ENCODE data around the gene PCLAF.
A peak's percentile ranks its signal among the peaks of the same experiment; 100 is the strongest.

Gene PCLAF

GRCh38 chr15:64344651-64345294 is 36.5 kb downstream of the PCLAF start:
- peak overlapping the region; percentile 56 for H3K4me2 ChIP-seq (ENCODE audit: low read depth, low read length, poor library complexity, severe bottlenecking)
- H3K79me2 ChIP-seq (ENCODE audit: insufficient read depth, low read length): peaks cover 93% of the 10 kb centered on the region
- H3K36me3 ChIP-seq (ENCODE audit: insufficient read depth, low read length): peaks cover 22% of the 10 kb centered on the region; the same call in 1 of the 2 replicates

DNA sequence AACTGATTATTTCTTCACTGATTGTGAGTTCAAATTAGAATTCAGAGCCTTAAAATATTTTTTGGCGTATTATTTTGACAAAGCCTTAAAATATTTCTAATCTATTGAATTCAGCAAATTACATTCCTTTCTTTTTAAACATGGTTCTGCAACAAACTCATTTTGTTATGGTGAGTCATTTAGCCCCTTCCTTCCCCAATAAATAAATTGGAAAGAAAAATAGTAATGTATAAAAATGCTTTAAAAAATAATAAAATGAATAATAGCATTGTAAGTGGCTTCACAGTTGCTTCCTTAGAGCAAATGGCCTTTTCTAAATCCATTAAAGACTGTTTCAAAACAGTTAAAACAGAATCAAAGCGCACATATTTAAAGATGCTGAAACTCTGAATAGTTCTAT is 37.4 kb downstream of the PCLAF start:
- Histone ChIP-seq H3K36me3 (ENCODE audit: insufficient read depth, low read length) (peaks cover 26% of the 10 kb centered on the region; the same call in 1 of the 2 replicates), H3K4me1 (ENCODE audit: insufficient read depth, low read length, poor library complexity, severe bottlenecking) (peaks cover 52% of the 10 kb centered on the region), H3F3A (ENCODE audit: low read depth) (no peaks in the 10 kb centered on the region), H3K79me2 (ENCODE audit: insufficient read depth, low read length) (peaks cover 93% of the 10 kb centered on the region), H3K4me2 (ENCODE audit: low read depth, low read length, poor library complexity, severe bottlenecking) (peak overlapping the region; percentile 56), H4K20me1 (ENCODE audit: insufficient read depth, low read length, poor library complexity, severe bottlenecking) (peaks cover 23% of the 10 kb centered on the region), H3K27me3 (ENCODE audit: insufficient read depth, low read length, poor library complexity, severe bottlenecking) (no peaks in the 10 kb centered on the region), H3K9me2 (replicated peaks; ENCODE audit: low read depth, low read length) (no peaks in the 10 kb centered on the region), H2AFZ (ENCODE audit: low read length) (no peak overlapping the region), H3K9ac (ENCODE audit: low read depth, low read length, poor library complexity, severe bottlenecking) (peak overlapping the region; percentile 24), H3K9me3 (ENCODE audit: insufficient read depth, low read depth, low read length) (no peaks in the 10 kb centered on the region), H3K4me3 (ENCODE audit: low read length, poor library complexity, severe bottlenecking) (no peak overlapping the region)
- TF ChIP-seq CTCF (conservative IDR thresholded peaks at IDR 0.05; ENCODE audit: low read length) (no peak), EZH2phosphoT487 (IDR thresholded peaks at IDR 0.05; ENCODE audit: borderline replicate concordance) (no peak)

More at GRCh38 chr15:64344651-64345294, 36.5 kb downstream of the PCLAF start:
- Histone ChIP-seq H3K4me3 (ENCODE audit: low read length, poor library complexity, severe bottlenecking) (peak overlapping the region; percentile 26), H3K4me1 (ENCODE audit: insufficient read depth, low read length, poor library complexity, severe bottlenecking) (peaks cover 57% of the 10 kb centered on the region), H3K27me3 (ENCODE audit: insufficient read depth, low read length, poor library complexity, severe bottlenecking) (no peaks in the 10 kb centered on the region), H2AFZ (ENCODE audit: low read length) (no peak overlapping the region), H3F3A (ENCODE audit: low read depth) (no peaks in the 10 kb centered on the region), H3K9me3 (ENCODE audit: insufficient read depth, low read depth, low read length) (no peaks in the 10 kb centered on the region), H3K9me2 (replicated peaks; ENCODE audit: low read depth, low read length) (no peaks in the 10 kb centered on the region), H3K9ac (ENCODE audit: low read depth, low read length, poor library complexity, severe bottlenecking) (peak overlapping the region; percentile 47), H4K20me1 (ENCODE audit: insufficient read depth, low read length, poor library complexity, severe bottlenecking) (peaks cover 32% of the 10 kb centered on the region)
- TF ChIP-seq EZH2phosphoT487 (IDR thresholded peaks at IDR 0.05; ENCODE audit: borderline replicate concordance) (no peak), CTCF (conservative IDR thresholded peaks at IDR 0.05; ENCODE audit: low read length) (no peak)

DNA sequence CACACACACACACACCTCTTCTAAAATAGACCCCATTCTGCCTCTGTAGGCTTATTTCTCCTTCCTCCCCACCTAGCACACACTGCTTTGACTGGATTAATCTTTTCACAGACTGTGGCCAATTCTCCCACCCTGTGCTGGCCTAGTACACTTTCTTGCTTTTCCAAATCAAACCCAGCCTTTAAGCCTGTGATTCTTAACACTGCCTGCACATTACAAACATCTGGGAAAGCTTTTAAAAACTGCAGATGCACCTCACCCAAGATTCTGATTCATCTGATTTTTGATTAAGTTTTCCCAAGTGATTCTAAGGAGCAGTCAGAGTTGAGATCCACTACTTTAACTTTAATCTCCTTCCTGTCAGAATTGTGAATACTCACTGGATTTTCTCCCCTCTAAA is 38.0 kb downstream of the PCLAF start:
- H2AFZ ChIP-seq (ENCODE audit: low read length): no peak overlapping the region
- H3K9me3 ChIP-seq (ENCODE audit: insufficient read depth, low read depth, low read length): no peaks in the 10 kb centered on the region
- peaks cover 23% of the 10 kb centered on the region for H4K20me1 ChIP-seq (ENCODE audit: insufficient read depth, low read length, poor library complexity, severe bottlenecking)
- peaks cover 26% of the 10 kb centered on the region; the same call in 1 of the 2 replicates for H3K36me3 ChIP-seq (ENCODE audit: insufficient read depth, low read length)
- no peaks in the 10 kb centered on the region for H3F3A ChIP-seq (ENCODE audit: low read depth)
- H3K9me2 ChIP-seq (replicated peaks; ENCODE audit: low read depth, low read length): no peaks in the 10 kb centered on the region
- H3K79me2 ChIP-seq (ENCODE audit: insufficient read depth, low read length): peaks cover 93% of the 10 kb centered on the region
- H3K27me3 ChIP-seq (ENCODE audit: insufficient read depth, low read length, poor library complexity, severe bottlenecking): no peaks in the 10 kb centered on the region
- no peak overlapping the region for H3K4me3 ChIP-seq (ENCODE audit: low read length, poor library complexity, severe bottlenecking)
- H3K9ac ChIP-seq (ENCODE audit: low read depth, low read length, poor library complexity, severe bottlenecking): peak overlapping the region; percentile 24
- H3K4me1 ChIP-seq (ENCODE audit: insufficient read depth, low read length, poor library complexity, severe bottlenecking): peaks cover 47% of the 10 kb centered on the region
- TF ChIP-seq EZH2phosphoT487 (IDR thresholded peaks at IDR 0.05; ENCODE audit: borderline replicate concordance) (no peak), CTCF (conservative IDR thresholded peaks at IDR 0.05; ENCODE audit: low read length) (no peak)
- peak overlapping the region; percentile 56 for H3K4me2 ChIP-seq (ENCODE audit: low read depth, low read length, poor library complexity, severe bottlenecking)
